Measurements from ENCODE around the gene TMEM161B. TPM values are rescaled to one million over a fixed set of nuclear protein-coding genes. Genes with fewer than 3 reads are reported as not detected.

Gene TMEM161B
- total RNA-seq, 2 experiments from 2014 or later, result 20.3 to 32.7 TPM

DNA sequence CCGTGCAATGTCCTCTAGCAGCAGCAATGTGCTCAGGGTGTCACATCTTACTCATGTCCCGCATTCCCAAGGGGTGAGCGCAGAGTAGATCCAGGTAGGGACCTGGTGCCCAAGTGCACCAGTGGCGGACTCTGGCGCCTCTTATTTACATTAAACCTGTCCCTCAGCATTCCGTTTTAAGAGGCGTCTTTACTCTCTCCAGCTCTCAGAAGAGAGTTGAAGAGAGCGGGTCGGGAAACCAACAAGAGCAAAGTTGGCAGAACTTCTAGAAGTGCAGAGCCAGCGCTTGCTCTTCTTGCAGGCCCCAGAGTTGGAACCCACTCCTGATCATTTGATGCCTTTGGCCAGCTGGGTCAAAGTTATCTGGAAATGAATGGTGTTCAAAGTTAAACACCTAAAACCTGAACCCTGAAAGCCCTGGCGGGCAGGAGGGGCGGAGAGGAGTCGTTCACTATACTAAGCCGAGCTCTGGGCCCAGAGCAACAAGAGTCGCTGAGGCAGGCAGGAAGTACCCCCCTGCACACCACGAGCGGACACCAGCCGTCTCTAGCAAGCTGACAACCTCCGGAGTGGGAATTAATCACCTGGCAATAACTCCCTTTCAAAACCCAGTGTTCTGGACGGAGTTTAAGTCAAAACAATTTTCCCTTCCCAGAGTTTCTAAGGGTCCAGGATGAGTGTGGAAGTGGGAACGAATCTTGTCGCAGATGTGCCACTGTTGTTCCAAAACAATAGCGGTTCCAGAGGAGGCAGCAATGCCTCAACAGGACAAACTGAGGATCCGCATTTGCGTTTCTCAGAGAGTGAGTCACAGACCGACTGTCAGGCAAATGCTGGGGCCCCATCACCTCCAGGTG, 122.8 kb downstream of the TMEM161B start:
- Histone ChIP-seq H3K27ac (ENCODE audit: low read depth, low read length, poor library complexity, severe bottlenecking) (no peak overlapping the region), H4K20me1 (ENCODE audit: insufficient read depth, low read length) (no peaks in the 10 kb centered on the region), H3K79me2 (ENCODE audit: insufficient read depth, low read depth, low read length) (no peaks in the 10 kb centered on the region), H3K9me2 (ENCODE audit: insufficient read depth, low read length) (no peaks in the 10 kb centered on the region), H3K9me3 (ENCODE audit: low read length) (no peaks in the 10 kb centered on the region), H3K4me2 (ENCODE audit: low read length) (no peak overlapping the region), H3K36me3 (ENCODE audit: insufficient read depth, low read length) (no peaks in the 10 kb centered on the region), H3K4me1 (ENCODE audit: insufficient read depth, low read length, poor library complexity, severe bottlenecking) (peaks cover 5% of the 10 kb centered on the region), H2AFZ (ENCODE audit: low read length) (no peak overlapping the region), H3K4me3 (ENCODE audit: low read depth, low read length, poor library complexity, severe bottlenecking) (no peak overlapping the region)
- DNase-seq (ENCODE audit: low spot score), result no peak
- intact Hi-C loops (cut with micrococcal nuclease; ENCODE audit: unreplicated experiment), result loop anchor here (10.0 kb wide), 2 partner anchors 361 to 449 kb away; no protein-coding TSS in a partner anchor
- no peak for TF ChIP-seq EZH2phosphoT487 (IDR thresholded peaks at IDR 0.05; ENCODE audit: borderline replicate concordance, low read depth, low read length)
- TF ChIP-seq, protein P1, sequence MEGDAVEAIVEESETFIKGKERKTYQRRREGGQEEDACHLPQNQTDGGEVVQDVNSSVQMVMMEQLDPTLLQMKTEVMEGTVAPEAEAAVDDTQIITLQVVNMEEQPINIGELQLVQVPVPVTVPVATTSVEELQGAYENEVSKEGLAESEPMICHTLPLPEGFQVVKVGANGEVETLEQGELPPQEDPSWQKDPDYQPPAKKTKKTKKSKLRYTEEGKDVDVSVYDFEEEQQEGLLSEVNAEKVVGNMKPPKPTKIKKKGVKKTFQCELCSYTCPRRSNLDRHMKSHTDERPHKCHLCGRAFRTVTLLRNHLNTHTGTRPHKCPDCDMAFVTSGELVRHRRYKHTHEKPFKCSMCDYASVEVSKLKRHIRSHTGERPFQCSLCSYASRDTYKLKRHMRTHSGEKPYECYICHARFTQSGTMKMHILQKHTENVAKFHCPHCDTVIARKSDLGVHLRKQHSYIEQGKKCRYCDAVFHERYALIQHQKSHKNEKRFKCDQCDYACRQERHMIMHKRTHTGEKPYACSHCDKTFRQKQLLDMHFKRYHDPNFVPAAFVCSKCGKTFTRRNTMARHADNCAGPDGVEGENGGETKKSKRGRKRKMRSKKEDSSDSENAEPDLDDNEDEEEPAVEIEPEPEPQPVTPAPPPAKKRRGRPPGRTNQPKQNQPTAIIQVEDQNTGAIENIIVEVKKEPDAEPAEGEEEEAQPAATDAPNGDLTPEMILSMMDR (conservative IDR thresholded peaks at IDR 0.05; ENCODE audit: low read length), result no peak
- CTCF ChIA-PET (ENCODE audit: unreplicated experiment), result no interaction called here
- POLR2A ChIA-PET, result no interaction called here
- no TSS peak for BruUV-seq (replicated peaks)

- Histone ChIP-seq H2AFZ (ENCODE audit: low read length) (no peak overlapping the region), H3K36me3 (ENCODE audit: insufficient read depth, low read length) (no peaks in the 10 kb centered on the region), H3K4me3 (ENCODE audit: low read depth, low read length, poor library complexity, severe bottlenecking) (no peak overlapping the region), H3K27ac (ENCODE audit: low read depth, low read length, poor library complexity, severe bottlenecking) (no peak overlapping the region), H3K9me3 (ENCODE audit: low read length) (no peaks in the 10 kb centered on the region), H3K9me2 (ENCODE audit: insufficient read depth, low read length) (no peaks in the 10 kb centered on the region), H3K4me2 (ENCODE audit: low read length) (no peak overlapping the region), H4K20me1 (ENCODE audit: insufficient read depth, low read length) (no peaks in the 10 kb centered on the region), H3K4me1 (ENCODE audit: insufficient read depth, low read length, poor library complexity, severe bottlenecking) (peaks cover 5% of the 10 kb centered on the region), H3K79me2 (ENCODE audit: insufficient read depth, low read depth, low read length) (no peaks in the 10 kb centered on the region)
- no peak for DNase-seq (ENCODE audit: low spot score)
- intact Hi-C loops (cut with micrococcal nuclease; ENCODE audit: unreplicated experiment), result loop anchor here (10.0 kb wide), 2 partner anchors 360 to 450 kb away; no protein-coding TSS in a partner anchor
- TF ChIP-seq, protein P1 (conservative IDR thresholded peaks at IDR 0.05; ENCODE audit: low read length), result no peak
- no peak for TF ChIP-seq EZH2phosphoT487 (IDR thresholded peaks at IDR 0.05; ENCODE audit: borderline replicate concordance, low read depth, low read length)
- ChIA-PET POLR2A (no interaction called here), CTCF (ENCODE audit: unreplicated experiment) (no interaction called here)
- BruUV-seq (replicated peaks), result no TSS peak
Measured at GRCh38 chr5:88145221-88145610, 123.4 kb downstream of the TMEM161B start.

Small RNA genes within 50 kb of the gene (small RNA-seq; reads per million reads assigned to genes)
- not detected for gene RNA5SP187

All from OCI-LY7 (cell line).